Lung (tissue), 12 donors: ENCODE results near the gene SPTB. TPM values are rescaled to one million over a fixed set of nuclear protein-coding genes. Genes with fewer than 3 reads are reported as not detected.

Source experiments
- ATAC-seq: fragments of 200-7000 bp; cut with Tn5 transposase; one replicate; pipeline ENCODE4 v1.9.1; 2020; ENCODE audit warnings: moderate number of reproducible peaks; ENCODE audit not compliant: insufficient read depth, low FRiP score
- DNase-seq, 3 donors: peaks; one replicate each; pipeline ENCODE4 v3.0.0-alpha.2; 2013 to 2017
- H3K27ac ChIP-seq, 2 donors: one replicate each; pipeline ENCODE4 v1.5.1; 2013; ENCODE audit warnings: mild to moderate bottlenecking in 2 of 2, moderate library complexity in 2 of 2, control low read depth in 1 of 2, inconsistent platforms in 1 of 2, low read depth in 1 of 2, low read length in 1 of 2
- H3K27me3 ChIP-seq, 3 donors: one replicate each; pipeline ENCODE4 v1.5.1; 2013; ENCODE audit warnings: low read length in 2 of 3; ENCODE audit not compliant: control insufficient read depth in 3 of 3, insufficient read depth in 3 of 3
- H3K36me3 ChIP-seq, 4 donors: one replicate each; pipeline ENCODE4 v1.5.1; 2013; ENCODE audit warnings: low read length in 4 of 4, mild to moderate bottlenecking in 1 of 4, moderate library complexity in 1 of 4; ENCODE audit not compliant: control insufficient read depth in 4 of 4, insufficient read depth in 4 of 4
- H3K4me1 ChIP-seq, 5 donors: one replicate each; pipeline ENCODE4 v1.5.1; 2013; ENCODE audit warnings: low read length in 5 of 5, mild to moderate bottlenecking in 2 of 5, moderate library complexity in 1 of 5; ENCODE audit not compliant: control insufficient read depth in 5 of 5, insufficient read depth in 5 of 5
- H3K4me3 ChIP-seq: one replicate; pipeline ENCODE4 v1.5.1; 2013; ENCODE audit warnings: mild to moderate bottlenecking, control low read depth, moderate library complexity
- H3K9ac ChIP-seq, 2 donors: one replicate each; pipeline ENCODE4 v1.5.1; 2013; ENCODE audit warnings: low read length in 2 of 2, control low read depth in 1 of 2; ENCODE audit not compliant: insufficient read depth in 1 of 2
- H3K9me3 ChIP-seq, 4 donors: one replicate each; pipeline ENCODE4 v1.5.1; 2013; ENCODE audit warnings: low read length in 3 of 4, mild to moderate bottlenecking in 1 of 4, moderate library complexity in 1 of 4; ENCODE audit not compliant: control insufficient read depth in 4 of 4, insufficient read depth in 3 of 4
- WGBS, 2 donors: extraction: QIAGEN DNeasy Blood & Tissue Kit; methylation state at CpG; one replicate each; pipeline ENCODE4 v1.1.7; 2013; 5-methylcytosine and 5-hydroxymethylcytosine counted together
- polyA plus RNA-seq, 2 donors: library from polyadenylated mRNA; stranded (reverse); fragments of 200-250 nt; gene quantifications; one replicate each; pipeline ENCODE4 v1.2.1, GENCODE V29; 2013
- total RNA-seq, 2 donors: library from RNA; depleted of rRNA in 1 of 2; stranded (reverse); fragments of >200 nt in 1 of 2; gene quantifications; one replicate each; pipeline ENCODE4 v1.2.1, GENCODE V29; 2014 to 2021
- TF ChIP-seq, protein P1 (sequence below): IDR thresholded peaks from 2 replicates; pipeline ENCODE4 v1.5.1; 2012; ENCODE audit warnings: mild to moderate bottlenecking; ENCODE audit errors: control extremely low read depth, extremely low read depth
- donor health status: control.
- donor health status: control.
- donor health status: Bipolar disorder and iron deficiency.
- donor health status: healthy.
- donor health status: DM: yes; HTN: yes; CAD: no.

The SPTB gene
- total and polyA plus RNA-seq, 4 donors, result 1.2 to 11.5 (median 2.1) TPM

- Histone ChIP-seq H3K27me3 (no peaks in the 10 kb centered on the region), H3K27ac (no peak overlapping the region), H3K36me3 (no peaks in the 10 kb centered on the region), H3K4me1 (peaks cover 13 to 71% (median 36%) of the 10 kb centered on the region in 5 donors), H3K9ac (no peak overlapping the region), H3K4me3 (no peak overlapping the region), H3K9me3 (no peaks in the 10 kb centered on the region)
- TF ChIP-seq, protein P1, sequence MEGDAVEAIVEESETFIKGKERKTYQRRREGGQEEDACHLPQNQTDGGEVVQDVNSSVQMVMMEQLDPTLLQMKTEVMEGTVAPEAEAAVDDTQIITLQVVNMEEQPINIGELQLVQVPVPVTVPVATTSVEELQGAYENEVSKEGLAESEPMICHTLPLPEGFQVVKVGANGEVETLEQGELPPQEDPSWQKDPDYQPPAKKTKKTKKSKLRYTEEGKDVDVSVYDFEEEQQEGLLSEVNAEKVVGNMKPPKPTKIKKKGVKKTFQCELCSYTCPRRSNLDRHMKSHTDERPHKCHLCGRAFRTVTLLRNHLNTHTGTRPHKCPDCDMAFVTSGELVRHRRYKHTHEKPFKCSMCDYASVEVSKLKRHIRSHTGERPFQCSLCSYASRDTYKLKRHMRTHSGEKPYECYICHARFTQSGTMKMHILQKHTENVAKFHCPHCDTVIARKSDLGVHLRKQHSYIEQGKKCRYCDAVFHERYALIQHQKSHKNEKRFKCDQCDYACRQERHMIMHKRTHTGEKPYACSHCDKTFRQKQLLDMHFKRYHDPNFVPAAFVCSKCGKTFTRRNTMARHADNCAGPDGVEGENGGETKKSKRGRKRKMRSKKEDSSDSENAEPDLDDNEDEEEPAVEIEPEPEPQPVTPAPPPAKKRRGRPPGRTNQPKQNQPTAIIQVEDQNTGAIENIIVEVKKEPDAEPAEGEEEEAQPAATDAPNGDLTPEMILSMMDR, result no peak
- WGBS, 2 donors, result 45 to 64% methylated on average over 5 of the region's 5 CpGs
- DNase-seq, result peak in 1 of 3 donors; percentile 50
- ATAC-seq, result no peak
These were observed 118.2 kb downstream of the SPTB start for GRCh38 chr14:64761441-64762043.

GRCh38 chr14:64760916-64761315 is 118.8 kb downstream of the SPTB start:
- Histone ChIP-seq H3K27ac (no peak overlapping the region), H3K9ac (no peak overlapping the region), H3K4me3 (no peak overlapping the region), H3K36me3 (no peaks in the 10 kb centered on the region), H3K27me3 (no peaks in the 10 kb centered on the region), H3K9me3 (no peaks in the 10 kb centered on the region), H3K4me1 (peaks cover 13 to 71% (median 36%) of the 10 kb centered on the region in 5 donors)
- 71 to 78% methylated on average over 5 of the region's 5 CpGs for WGBS, 2 donors
- no peak for ATAC-seq
- no peak for DNase-seq
- TF ChIP-seq, protein P1, result no peak

GRCh38 chr14:64760146-64760755 is 119.5 kb downstream of the SPTB start:
- Histone ChIP-seq H3K36me3 (no peaks in the 10 kb centered on the region), H3K4me1 (peaks cover 13 to 71% (median 36%) of the 10 kb centered on the region in 5 donors), H3K9me3 (no peaks in the 10 kb centered on the region), H3K9ac (no peak overlapping the region), H3K27me3 (no peaks in the 10 kb centered on the region), H3K27ac (no peak overlapping the region), H3K4me3 (no peak overlapping the region)
- ATAC-seq, result no peak
- TF ChIP-seq, protein P1, result no peak
- WGBS, 2 donors, result 64 to 74% methylated on average over 8 of the region's 8 CpGs
- DNase-seq, result peak in 1 of 3 donors; percentile 32
